Mucosa of stomach (tissue), 1 donor: ENCODE data around the gene EMP1.

Experiments used
- H3K27me3 ChIP-seq: one replicate; pipeline ENCODE4 v1.7.0; 2013; ENCODE audit warnings: mild to moderate bottlenecking, low read length; ENCODE audit not compliant: control insufficient read depth, insufficient read depth
- H3K36me3 ChIP-seq: one replicate; pipeline ENCODE4 v1.7.0; 2013; ENCODE audit warnings: low read length; ENCODE audit not compliant: control insufficient read depth, insufficient read depth
- H3K4me1 ChIP-seq: one replicate; pipeline ENCODE4 v1.7.0; 2013; ENCODE audit warnings: mild to moderate bottlenecking, low read length; ENCODE audit not compliant: control insufficient read depth, insufficient read depth
- H3K4me3 ChIP-seq: one replicate; pipeline ENCODE4 v1.7.0; 2013; ENCODE audit warnings: low read length
- H3K9ac ChIP-seq: one replicate; pipeline ENCODE4 v1.7.0; 2013; ENCODE audit warnings: mild to moderate bottlenecking, low read length, moderate library complexity
- H3K9me3 ChIP-seq: one replicate; pipeline ENCODE4 v1.7.0; 2013; ENCODE audit warnings: mild to moderate bottlenecking, low read length, moderate library complexity; ENCODE audit not compliant: control insufficient read depth
- donor health status: Pancreatic carcinoma.

The EMP1 gene

DNA sequence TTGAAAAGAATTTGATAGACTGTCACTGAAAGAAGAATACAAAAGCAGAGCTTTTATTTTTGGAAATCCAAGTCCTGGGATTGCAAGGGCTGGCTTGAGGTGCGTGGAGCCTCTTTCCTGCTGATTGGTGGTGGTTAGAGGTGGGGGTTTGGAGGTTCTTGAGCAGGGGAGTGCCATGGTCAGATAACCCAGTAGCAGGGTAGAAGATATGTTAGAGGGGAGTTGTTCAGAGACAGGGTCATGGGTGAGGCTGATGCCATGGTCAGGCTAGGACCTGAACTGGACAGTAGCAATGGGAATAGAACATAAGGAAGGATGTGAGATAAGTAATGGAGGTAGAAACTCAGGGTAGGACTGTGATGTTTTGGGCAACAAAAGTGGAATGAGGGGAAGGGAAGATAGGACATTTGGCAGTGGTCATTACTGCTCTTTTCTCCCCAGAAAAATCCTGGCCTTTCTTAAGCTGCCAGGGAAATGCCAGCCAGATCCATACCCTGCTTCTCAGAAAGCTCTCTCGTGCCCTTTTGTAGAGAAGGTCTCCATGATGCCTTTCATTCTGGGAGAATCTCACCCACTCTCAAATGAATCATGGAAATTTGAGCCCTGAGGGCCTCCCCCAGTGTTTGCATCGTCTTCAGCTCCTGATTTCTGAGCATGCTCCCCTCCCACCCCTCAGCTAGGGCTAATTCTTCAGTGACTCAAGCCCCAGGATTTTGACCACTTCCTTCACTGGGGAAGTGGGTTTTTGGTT is 9.5 kb downstream of the EMP1 start:
- no peaks in the 10 kb centered on the region for H3K9me3 ChIP-seq
- H3K36me3 ChIP-seq, result no peaks in the 10 kb centered on the region
- peaks cover 29% of the 10 kb centered on the region for H3K4me1 ChIP-seq
- H3K9ac ChIP-seq, result no peak overlapping the region
- no peak overlapping the region for H3K4me3 ChIP-seq
- peaks cover 5% of the 10 kb centered on the region for H3K27me3 ChIP-seq

DNA sequence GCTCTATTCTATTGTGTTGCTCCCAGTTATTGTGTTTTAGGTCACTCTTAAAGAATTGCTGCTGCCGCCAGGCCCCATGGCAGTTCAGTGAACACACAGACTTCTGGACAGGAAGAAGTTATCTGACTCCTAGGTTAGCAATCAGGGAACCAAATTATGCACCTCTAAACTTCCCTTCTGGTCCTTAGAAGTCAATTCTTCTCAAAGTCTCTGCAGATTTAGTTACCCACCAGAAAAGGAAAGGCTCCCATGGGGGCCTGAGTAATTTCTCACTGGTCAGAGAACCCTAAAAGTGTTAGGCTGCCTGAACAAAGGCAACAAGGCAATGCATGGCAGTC is 10.0 kb downstream of the EMP1 start:
- no peaks in the 10 kb centered on the region for H3K9me3 ChIP-seq
- peaks cover 5% of the 10 kb centered on the region for H3K27me3 ChIP-seq
- H3K4me3 ChIP-seq, result no peak overlapping the region
- H3K9ac ChIP-seq, result no peak overlapping the region
- H3K36me3 ChIP-seq, result no peaks in the 10 kb centered on the region
- peaks cover 34% of the 10 kb centered on the region for H3K4me1 ChIP-seq

- no peaks in the 10 kb centered on the region for H3K36me3 ChIP-seq
- H3K27me3 ChIP-seq, result peaks cover 5% of the 10 kb centered on the region
- H3K4me1 ChIP-seq, result peaks cover 26% of the 10 kb centered on the region
- no peak overlapping the region for H3K4me3 ChIP-seq
- peak overlapping the region; percentile 5 for H3K9ac ChIP-seq
- H3K9me3 ChIP-seq, result no peaks in the 10 kb centered on the region
Measured at GRCh38 chr12:13208533-13209435, 12.3 kb downstream of the EMP1 start.

GRCh38 chr12:13209436-13210235 is 13.1 kb downstream of the EMP1 start:
- Histone ChIP-seq H3K4me3 (no peak overlapping the region), H3K36me3 (no peaks in the 10 kb centered on the region), H3K27me3 (peaks cover 5% of the 10 kb centered on the region), H3K4me1 (peaks cover 25% of the 10 kb centered on the region), H3K9me3 (no peaks in the 10 kb centered on the region), H3K9ac (peak overlapping the region; percentile 5)

DNA sequence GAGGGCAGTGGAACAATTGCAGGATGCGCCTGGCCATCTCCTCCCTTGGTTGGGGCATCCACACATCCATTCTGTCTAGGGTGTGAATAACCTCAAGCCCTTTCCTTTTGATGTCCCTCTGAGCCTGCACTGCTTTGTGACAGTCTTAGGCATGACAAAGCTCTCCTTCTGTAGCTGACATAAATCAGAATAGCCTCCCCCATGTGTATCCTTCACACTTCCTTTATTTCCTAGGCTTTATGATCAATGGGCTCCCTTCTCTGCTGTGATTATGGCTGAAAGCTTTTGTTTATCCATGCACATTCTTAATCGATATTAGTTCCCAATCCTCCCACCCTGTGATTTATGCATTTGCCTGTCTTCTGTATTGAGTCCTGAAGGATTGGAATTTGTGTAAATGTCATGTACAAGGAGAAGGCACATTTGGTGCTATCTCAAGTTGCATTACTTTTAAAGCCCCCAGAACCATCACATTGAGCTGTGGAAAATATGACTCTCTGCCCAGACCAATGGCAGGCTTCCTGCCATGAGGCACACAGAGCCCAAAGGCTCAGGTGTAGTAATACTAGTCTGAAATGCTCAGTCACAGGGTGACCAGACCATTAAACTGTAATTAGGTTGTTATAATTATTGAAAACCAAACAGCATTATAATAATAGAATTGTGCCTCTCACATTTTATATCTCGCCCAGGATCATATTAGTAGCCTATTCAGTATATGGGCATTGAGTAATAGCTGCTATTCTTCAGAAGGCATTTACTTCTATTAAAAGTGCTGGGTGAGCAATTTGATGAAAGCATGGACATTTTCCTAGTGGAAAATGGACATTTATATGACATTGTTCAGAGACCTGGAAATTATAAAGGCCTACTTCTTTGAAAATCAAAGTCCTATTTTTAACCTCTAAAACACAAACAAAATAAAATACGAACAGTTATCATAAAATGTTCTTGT is 14.0 kb downstream of the EMP1 start:
- Histone ChIP-seq H3K27me3 (peaks cover 5% of the 10 kb centered on the region), H3K4me1 (peaks cover 25% of the 10 kb centered on the region), H3K9me3 (no peaks in the 10 kb centered on the region), H3K36me3 (no peaks in the 10 kb centered on the region), H3K9ac (no peak overlapping the region), H3K4me3 (no peak overlapping the region)

DNA sequence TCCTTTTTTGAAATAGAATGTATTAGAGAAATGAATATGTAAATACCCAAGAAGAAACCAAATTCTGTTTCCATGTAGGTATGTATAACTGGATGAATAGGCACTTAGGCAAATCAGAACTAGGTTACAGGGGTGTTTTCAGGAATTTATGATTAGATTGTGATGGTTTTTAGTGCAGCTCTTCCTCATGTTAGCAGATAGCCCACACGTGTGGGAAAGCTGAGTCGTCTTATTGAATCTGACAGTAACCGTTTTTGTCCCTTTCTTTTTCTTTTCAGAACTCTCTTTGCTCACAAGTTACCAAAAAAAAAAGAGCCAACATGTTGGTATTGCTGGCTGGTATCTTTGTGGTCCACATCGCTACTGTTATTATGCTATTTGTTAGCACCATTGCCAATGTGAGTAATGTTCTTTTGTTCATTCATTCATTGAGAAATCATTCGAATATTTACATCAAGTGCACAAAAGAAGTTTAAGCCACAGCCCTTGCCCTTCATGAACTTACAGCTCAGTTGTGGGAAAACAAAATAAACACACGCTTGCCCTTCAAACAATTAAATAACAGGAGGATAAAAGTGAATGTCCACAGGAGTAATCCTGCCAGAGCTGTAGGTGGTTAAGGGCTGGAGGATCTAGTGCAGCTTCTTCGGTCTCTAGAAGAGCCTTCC is 14.8 kb downstream of the EMP1 start:
- Histone ChIP-seq H3K27me3 (peaks cover 5% of the 10 kb centered on the region), H3K36me3 (no peaks in the 10 kb centered on the region), H3K9me3 (no peaks in the 10 kb centered on the region), H3K4me1 (peaks cover 25% of the 10 kb centered on the region), H3K4me3 (no peak overlapping the region), H3K9ac (no peak overlapping the region)

- no peak overlapping the region for H3K4me3 ChIP-seq
- H3K4me1 ChIP-seq, result peaks cover 22% of the 10 kb centered on the region
- H3K36me3 ChIP-seq, result no peaks in the 10 kb centered on the region
- no peaks in the 10 kb centered on the region for H3K9me3 ChIP-seq
- H3K27me3 ChIP-seq, result peaks cover 4% of the 10 kb centered on the region
- H3K9ac ChIP-seq, result no peak overlapping the region
Measured at GRCh38 chr12:13211859-13212664, 15.5 kb downstream of the EMP1 start.

DNA sequence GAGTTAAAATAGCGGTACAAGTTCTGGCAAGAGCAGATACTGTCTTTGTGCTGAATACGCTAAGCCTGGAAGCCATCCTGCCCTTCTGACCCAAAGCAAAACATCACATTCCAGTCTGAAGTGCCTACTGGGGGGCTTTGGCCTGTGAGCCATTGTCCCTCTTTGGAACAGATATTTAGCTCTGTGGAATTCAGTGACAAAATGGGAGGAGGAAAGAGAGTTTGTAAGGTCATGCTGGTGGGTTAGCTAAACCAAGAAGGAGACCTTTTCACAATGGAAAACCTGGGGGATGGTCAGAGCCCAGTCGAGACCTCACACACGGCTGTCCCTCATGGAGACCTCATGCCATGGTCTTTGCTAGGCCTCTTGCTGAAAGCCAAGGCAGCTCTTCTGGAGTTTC is 18.5 kb downstream of the EMP1 start:
- H3K9me3 ChIP-seq, result no peaks in the 10 kb centered on the region
- H3K4me3 ChIP-seq, result no peak overlapping the region
- no peak overlapping the region for H3K9ac ChIP-seq
- H3K27me3 ChIP-seq, result no peaks in the 10 kb centered on the region
- no peaks in the 10 kb centered on the region for H3K36me3 ChIP-seq
- peaks cover 11% of the 10 kb centered on the region for H3K4me1 ChIP-seq

GRCh38 chr12:13218641-13219040 is 22.1 kb downstream of the EMP1 start:
- Histone ChIP-seq H3K4me1 (peaks cover 17% of the 10 kb centered on the region), H3K9me3 (no peaks in the 10 kb centered on the region), H3K4me3 (no peak overlapping the region), H3K27me3 (no peaks in the 10 kb centered on the region), H3K9ac (no peak overlapping the region), H3K36me3 (no peaks in the 10 kb centered on the region)

GRCh38 chr12:13219320-13219719 is 22.8 kb downstream of the EMP1 start:
- H3K9ac ChIP-seq, result no peak overlapping the region
- H3K4me1 ChIP-seq, result peaks cover 17% of the 10 kb centered on the region
- no peak overlapping the region for H3K4me3 ChIP-seq
- H3K9me3 ChIP-seq, result no peaks in the 10 kb centered on the region
- H3K36me3 ChIP-seq, result no peaks in the 10 kb centered on the region
- H3K27me3 ChIP-seq, result no peaks in the 10 kb centered on the region
